Neural progenitor cell (in vitro differentiated cells): ENCODE data around the gene HDC. TPM values are rescaled to one million over a fixed set of nuclear protein-coding genes. Genes with fewer than 3 reads are reported as not detected.

ENCODE experiments used
- DNase-seq: peaks from one replicate; pipeline ENCODE4 v3.0.0-alpha.2; 2016; ENCODE audit warnings: low spot score
- H2AFZ ChIP-seq: fragments of 200-600 bp; sonication (generic); replicated peaks from 2 replicates; pipeline ENCODE4 v1.6.1; 2016; ENCODE audit warnings: antibody characterized with exemption
- H3F3A ChIP-seq: fragments of 200-600 bp; sonication (generic); 2 replicates; pipeline ENCODE4 v1.6.1; 2016; ENCODE audit warnings: antibody characterized with exemption, low read depth
- H3K27ac ChIP-seq: fragments of 200-600 bp; sonication (generic); 2 replicates; pipeline ENCODE4 v1.5.1; 2016; ENCODE audit warnings: mild to moderate bottlenecking
- H3K27me3 ChIP-seq: fragments of 200-600 bp; sonication (generic); 2 replicates; pipeline ENCODE4 v1.6.1; 2016; ENCODE audit warnings: mild to moderate bottlenecking, moderate library complexity
- H3K36me3 ChIP-seq: fragments of 200-600 bp; sonication (generic); 2 replicates; pipeline ENCODE4 v1.5.1; 2016
- H3K4me1 ChIP-seq: fragments of 200-600 bp; sonication (generic); 2 replicates; pipeline ENCODE4 v1.6.1; 2016; ENCODE audit warnings: mixed run types
- H3K4me2 ChIP-seq: fragments of 200-600 bp; sonication (generic); 2 replicates; pipeline ENCODE4 v1.6.1; 2016
- H3K4me3 ChIP-seq: fragments of 200-600 bp; sonication (generic); 2 replicates; pipeline ENCODE4 v1.5.1; 2016
- H3K79me2 ChIP-seq: fragments of 200-600 bp; sonication (generic); 2 replicates; pipeline ENCODE4 v1.6.1; 2016; ENCODE audit warnings: low read depth
- H3K9ac ChIP-seq: fragments of 200-600 bp; sonication (generic); 2 replicates; pipeline ENCODE4 v1.6.1; 2016
- H3K9me3 ChIP-seq: fragments of 200-600 bp; sonication (generic); 2 replicates; pipeline ENCODE4 v1.5.1; 2016; ENCODE audit warnings: low read depth
- H4K20me1 ChIP-seq: fragments of 200-600 bp; sonication (generic); 2 replicates; pipeline ENCODE4 v1.6.1; 2016; ENCODE audit warnings: low read depth
- H3K27ac Mint-ChIP-seq: 3 replicates; pipeline ENCODE4 v1.8.0; 2021; ENCODE audit warnings: mixed read lengths
- H3K27me3 Mint-ChIP-seq: 2 replicates; pipeline ENCODE4 v1.8.0; 2022; ENCODE audit warnings: low read depth, mild to moderate bottlenecking, inconsistent platforms, moderate library complexity, mixed read lengths; ENCODE audit not compliant: insufficient read depth
- H3K36me3 Mint-ChIP-seq: 3 replicates; pipeline ENCODE4 v1.8.0; 2021; ENCODE audit warnings: mixed read lengths
- H3K4me1 Mint-ChIP-seq: 3 replicates; pipeline ENCODE4 v1.8.0; 2021; ENCODE audit warnings: mixed read lengths
- H3K4me3 Mint-ChIP-seq: 3 replicates; pipeline ENCODE4 v1.8.0; 2021; ENCODE audit warnings: mild to moderate bottlenecking, moderate library complexity, mixed read lengths
- H3K9me3 Mint-ChIP-seq: 3 replicates; pipeline ENCODE4 v1.8.0; 2020; ENCODE audit warnings: mixed read lengths
- CTCF ChIP-seq: fragments of 200-600 bp; sonication (generic); IDR thresholded peaks from 2 replicates; pipeline ENCODE4 v1.5.1; 2017; ENCODE audit warnings: antibody characterized with exemption, mild to moderate bottlenecking
- EZH2 ChIP-seq: fragments of 200-600 bp; sonication (generic); IDR thresholded peaks from 2 replicates; pipeline ENCODE4 v1.6.1; 2017; ENCODE audit warnings: antibody characterized with exemption, mild to moderate bottlenecking, moderate library complexity
- EZH2phosphoT487 ChIP-seq: fragments of 200-600 bp; sonication (generic); IDR thresholded peaks from 2 replicates; pipeline ENCODE4 v1.6.1; 2017; ENCODE audit warnings: antibody characterized with exemption
- total RNA-seq: library from RNA; depleted of rRNA; stranded (reverse); fragments of >200 nt; gene quantifications from 2 replicates; pipeline ENCODE4 v1.2.3, GENCODE V29; 2015; ENCODE audit warnings: low replicate concordance

The HDC gene
- total RNA-seq, 1 donor from 2014 or later: not detected

- Histone ChIP-seq H3K9ac (no peak overlapping the region), H3K79me2 (no peaks in the 10 kb centered on the region)
Observed at GRCh38 chr15:50219820-50220219, 45.7 kb downstream of the HDC start.

GRCh38 chr15:50218691-50219090 is 46.8 kb downstream of the HDC start:
- Mint-ChIP-seq H3K4me1 (no peaks in the 10 kb centered on the region), H3K9me3 (no peaks in the 10 kb centered on the region), H3K27ac (no peak overlapping the region), H3K27me3 (no peaks in the 10 kb centered on the region), H3K36me3 (no peaks in the 10 kb centered on the region), H3K4me3 (no peak overlapping the region)
- Histone ChIP-seq H3K79me2 (no peaks in the 10 kb centered on the region), H3K9ac (no peak overlapping the region), H3K27ac (no peak overlapping the region), H3K27me3 (no peaks in the 10 kb centered on the region), H3K4me2 (no peak overlapping the region), H3F3A (no peaks in the 10 kb centered on the region), H2AFZ (no peak overlapping the region), H3K4me3 (no peak overlapping the region), H3K36me3 (no peaks in the 10 kb centered on the region), H4K20me1 (no peaks in the 10 kb centered on the region), H3K4me1 (no peaks in the 10 kb centered on the region), H3K9me3 (no peaks in the 10 kb centered on the region)
- TF ChIP-seq CTCF (no peak), EZH2phosphoT487 (no peak), EZH2 (no peak)
- no peak for DNase-seq

More at GRCh38 chr15:50219820-50220219, 45.7 kb downstream of the HDC start:
- H3K4me1 ChIP-seq: no peaks in the 10 kb centered on the region
- Mint-ChIP-seq H3K36me3 (no peaks in the 10 kb centered on the region), H3K4me1 (no peaks in the 10 kb centered on the region), H3K4me3 (no peak overlapping the region), H3K27me3 (no peaks in the 10 kb centered on the region), H3K9me3 (no peaks in the 10 kb centered on the region), H3K27ac (no peak overlapping the region)
- no peaks in the 10 kb centered on the region for H3K9me3 ChIP-seq
- H3F3A ChIP-seq: no peaks in the 10 kb centered on the region
- TF ChIP-seq CTCF (no peak), EZH2phosphoT487 (no peak), EZH2 (no peak)
- H3K27me3 ChIP-seq: no peaks in the 10 kb centered on the region
- no peak overlapping the region for H3K4me2 ChIP-seq
- no peaks in the 10 kb centered on the region for H3K36me3 ChIP-seq
- no peak overlapping the region for H3K27ac ChIP-seq
- H4K20me1 ChIP-seq: no peaks in the 10 kb centered on the region
- H2AFZ ChIP-seq: no peak overlapping the region
- no peak for DNase-seq
- H3K4me3 ChIP-seq: no peak overlapping the region

- H3K4me2 ChIP-seq: no peak overlapping the region
- H3K9me3 ChIP-seq: no peaks in the 10 kb centered on the region
- no peak overlapping the region for H3K4me3 Mint-ChIP-seq
- no peaks in the 10 kb centered on the region for H3K4me1 ChIP-seq
- no peak overlapping the region for H3K27ac ChIP-seq
- no peaks in the 10 kb centered on the region for H3K9me3 Mint-ChIP-seq
- H3F3A ChIP-seq: no peaks in the 10 kb centered on the region
- TF ChIP-seq EZH2: no peak
- TF ChIP-seq CTCF: no peak
- no peak for TF ChIP-seq EZH2phosphoT487
- no peak for DNase-seq
- no peaks in the 10 kb centered on the region for H4K20me1 ChIP-seq
- no peaks in the 10 kb centered on the region for H3K4me1 Mint-ChIP-seq
- no peaks in the 10 kb centered on the region for H3K27me3 Mint-ChIP-seq
- no peaks in the 10 kb centered on the region for H3K27me3 ChIP-seq
- no peak overlapping the region for H3K4me3 ChIP-seq
- no peaks in the 10 kb centered on the region for H3K36me3 Mint-ChIP-seq
- no peak overlapping the region for H3K27ac Mint-ChIP-seq
- H2AFZ ChIP-seq: no peak overlapping the region
- H3K79me2 ChIP-seq: no peaks in the 10 kb centered on the region
- no peaks in the 10 kb centered on the region for H3K36me3 ChIP-seq
- no peak overlapping the region for H3K9ac ChIP-seq
Observed at GRCh38 chr15:50218291-50218690, 47.2 kb downstream of the HDC start.
